CD4-positive, alpha-beta T cell (primary cell): ENCODE results near the gene MYO1D. TPM values are rescaled to one million over a fixed set of nuclear protein-coding genes. Genes with fewer than 3 reads are reported as not detected.

ENCODE experiments used
- ATAC-seq: fragments of 200-7000 bp; cut with Tn5 transposase; one replicate; pipeline ENCODE4 v1.10.0; 2022; ENCODE audit warnings: mild to moderate bottlenecking; ENCODE audit not compliant: poor library complexity
- CTCF ChIA-PET: fragments of 350-600 bp; sonication (Branson Sonifier 250); formaldehyde crosslinking; loops from one replicate; lab custom pipeline; 2021; ENCODE audit warnings: antibody characterized with exemption, inconsistent platforms; lab: Charles Lee
- POLR2A ChIA-PET: fragments of 350-600 bp; sonication (Branson Sonifier 250); formaldehyde crosslinking; loops from one replicate; lab custom pipeline; 2021; ENCODE audit warnings: antibody characterized with exemption, inconsistent platforms; lab: Charles Lee
- DNase-seq, 14 experiments: peaks; one replicate each; pipeline ENCODE4 v3.0.0-alpha.2; 2013 to 2020; ENCODE audit warnings: mixed read lengths in 2 of 14
- H3K27ac ChIP-seq, 2 donors: one replicate each; pipeline versions ENCODE4 v1.5.1 to v1.7.0; 2013; ENCODE audit warnings: low read length in 2 of 2, low read depth in 1 of 2, mild to moderate bottlenecking in 1 of 2
- H3K27me3 ChIP-seq, 2 experiments: 1 replicate in 1 of 2; 2 replicates in 1 of 2; pipeline versions ENCODE4 v1.6.1 to v1.7.0; 2013; ENCODE audit warnings: low read length in 2 of 2, control low read depth in 1 of 2, mild to moderate bottlenecking in 1 of 2, moderate library complexity in 1 of 2; ENCODE audit not compliant: insufficient read depth in 2 of 2, control insufficient read depth in 1 of 2
- H3K36me3 ChIP-seq: one replicate; pipeline ENCODE4 v1.6.1; 2013; ENCODE audit warnings: low read length, control low read depth; ENCODE audit not compliant: insufficient read depth
- H3K4me1 ChIP-seq: one replicate; pipeline ENCODE4 v1.6.1; 2013; ENCODE audit warnings: low read length, control low read depth; ENCODE audit not compliant: insufficient read depth
- H3K4me3 ChIP-seq: one replicate; pipeline ENCODE4 v1.5.1; 2013; ENCODE audit warnings: mild to moderate bottlenecking, low read length, moderate library complexity
- H3K9me3 ChIP-seq, 2 experiments: 1 replicate in 1 of 2; 2 replicates in 1 of 2; pipeline versions ENCODE4 v1.6.1 to v1.7.0; 2013; ENCODE audit warnings: low read length in 2 of 2, mild to moderate bottlenecking in 2 of 2, control low read depth in 1 of 2, moderate library complexity in 1 of 2; ENCODE audit not compliant: control insufficient read depth in 1 of 2, insufficient read depth in 1 of 2
- H3K27ac Mint-ChIP-seq: one replicate; pipeline ENCODE4 v1.8.0; 2020; ENCODE audit warnings: mixed read lengths
- H3K27me3 Mint-ChIP-seq: one replicate; pipeline ENCODE4 v1.8.0; 2021; ENCODE audit warnings: mixed read lengths
- H3K36me3 Mint-ChIP-seq: one replicate; pipeline ENCODE4 v1.8.0; 2021; ENCODE audit warnings: low read depth, mixed read lengths
- H3K4me1 Mint-ChIP-seq: one replicate; pipeline ENCODE4 v1.8.0; 2021; ENCODE audit warnings: low read depth, mixed read lengths
- H3K4me3 Mint-ChIP-seq: one replicate; pipeline ENCODE4 v1.8.0; 2020; ENCODE audit warnings: mild to moderate bottlenecking, mixed read lengths
- H3K9me3 Mint-ChIP-seq: one replicate; pipeline ENCODE4 v1.8.0; 2020; ENCODE audit warnings: mixed read lengths
- intact Hi-C, 2 experiments: fragments of 100-400 bp; cut with DNase I in 1 of 2; cut with micrococcal nuclease in 1 of 2; formaldehyde crosslinking; loops; one replicate each; pipeline versions ENCODE4 v1.15.1 to v1.9.0; 2023 to 2025; cut with DNase I, micrococcal nuclease
- total RNA-seq, 174 experiments: library from RNA in 2 of 174; stranded (reverse) in 2 of 174; gene quantifications; one replicate each; pipeline ENCODE4 v1.2.3 and lab custom pipeline; 2021 to 2026
- TF ChIP-seq, protein P1 (sequence below): fragments of 200-600 bp; IDR thresholded peaks from one replicate; pipeline ENCODE4 v1.8.0; 2022; ENCODE audit warnings: antibody characterized with exemption, mild to moderate bottlenecking

The MYO1D gene
- total RNA-seq, 2 experiments from 2014 or later: 5.8 to 6.4 TPM

DNA sequence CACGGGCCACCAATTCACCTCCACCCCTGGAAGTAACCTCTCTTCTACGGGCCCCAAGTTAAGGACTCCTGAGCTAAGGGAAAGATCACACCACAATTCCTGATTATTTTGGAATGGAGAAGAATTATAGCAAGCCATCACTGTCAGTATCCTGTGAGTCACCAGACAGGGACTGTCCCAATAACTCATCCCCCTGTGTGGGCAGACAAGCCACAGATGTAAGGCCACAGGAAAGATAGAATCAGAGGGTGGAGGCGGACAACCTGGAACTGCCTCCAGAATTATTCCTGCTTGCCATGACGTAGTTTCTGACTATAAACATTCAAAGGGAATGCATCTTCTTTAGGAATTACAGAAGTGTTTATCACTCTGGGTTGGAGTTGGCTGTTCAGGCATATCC lies 5.8 kb upstream of the MYO1D start:
- intact Hi-C loops: no loop called here
- H3K27me3 ChIP-seq: peaks cover 0 to 4% of the 10 kb centered on the region in 2 experiments
- Mint-ChIP-seq H3K4me3 (no peak overlapping the region), H3K36me3 (no peaks in the 10 kb centered on the region), H3K27ac (no peak overlapping the region), H3K9me3 (no peaks in the 10 kb centered on the region), H3K27me3 (peaks cover 31% of the 10 kb centered on the region), H3K4me1 (peaks cover under 1% of the 10 kb centered on the region)
- no peak overlapping the region for H3K27ac ChIP-seq
- TF ChIP-seq, protein P1, sequence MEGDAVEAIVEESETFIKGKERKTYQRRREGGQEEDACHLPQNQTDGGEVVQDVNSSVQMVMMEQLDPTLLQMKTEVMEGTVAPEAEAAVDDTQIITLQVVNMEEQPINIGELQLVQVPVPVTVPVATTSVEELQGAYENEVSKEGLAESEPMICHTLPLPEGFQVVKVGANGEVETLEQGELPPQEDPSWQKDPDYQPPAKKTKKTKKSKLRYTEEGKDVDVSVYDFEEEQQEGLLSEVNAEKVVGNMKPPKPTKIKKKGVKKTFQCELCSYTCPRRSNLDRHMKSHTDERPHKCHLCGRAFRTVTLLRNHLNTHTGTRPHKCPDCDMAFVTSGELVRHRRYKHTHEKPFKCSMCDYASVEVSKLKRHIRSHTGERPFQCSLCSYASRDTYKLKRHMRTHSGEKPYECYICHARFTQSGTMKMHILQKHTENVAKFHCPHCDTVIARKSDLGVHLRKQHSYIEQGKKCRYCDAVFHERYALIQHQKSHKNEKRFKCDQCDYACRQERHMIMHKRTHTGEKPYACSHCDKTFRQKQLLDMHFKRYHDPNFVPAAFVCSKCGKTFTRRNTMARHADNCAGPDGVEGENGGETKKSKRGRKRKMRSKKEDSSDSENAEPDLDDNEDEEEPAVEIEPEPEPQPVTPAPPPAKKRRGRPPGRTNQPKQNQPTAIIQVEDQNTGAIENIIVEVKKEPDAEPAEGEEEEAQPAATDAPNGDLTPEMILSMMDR: no peak
- DNase-seq (peak in 1 of 14 experiments; percentile 12), ATAC-seq (no peak)
- ChIA-PET POLR2A (no interaction called here), CTCF (no interaction called here)
- H3K36me3 ChIP-seq: no peaks in the 10 kb centered on the region
- no peaks in the 10 kb centered on the region for H3K9me3 ChIP-seq
- no peak overlapping the region for H3K4me3 ChIP-seq
- no peaks in the 10 kb centered on the region for H3K4me1 ChIP-seq

DNA sequence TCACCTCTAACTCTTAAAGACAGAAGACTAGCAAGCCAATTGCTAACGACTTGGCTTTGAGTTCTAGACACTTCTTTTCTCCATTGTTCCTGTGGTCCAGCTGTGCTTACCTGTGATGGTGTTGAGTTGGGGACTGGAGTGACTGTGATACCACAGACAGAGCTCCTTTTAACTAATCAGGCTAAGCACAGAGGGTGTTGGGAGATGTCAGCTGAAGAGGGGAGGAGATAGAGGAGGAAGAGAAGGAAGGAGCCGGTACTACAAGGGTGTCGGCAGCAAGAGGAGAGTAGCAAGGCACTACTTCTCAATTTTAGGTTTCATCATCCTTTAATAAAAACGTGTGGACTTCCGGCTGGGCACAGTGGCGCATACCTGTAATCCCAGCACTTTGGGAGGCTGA lies 5.1 kb upstream of the MYO1D start:
- Histone ChIP-seq H3K27ac (no peak overlapping the region), H3K9me3 (no peaks in the 10 kb centered on the region), H3K4me1 (peaks cover 4% of the 10 kb centered on the region), H3K36me3 (no peaks in the 10 kb centered on the region), H3K4me3 (no peak overlapping the region), H3K27me3 (peaks cover 0 to 4% of the 10 kb centered on the region in 2 experiments)
- TF ChIP-seq, protein P1: no peak
- ATAC-seq (no peak), DNase-seq (no peak)
- intact Hi-C loops: no loop called here
- peaks cover 5% of the 10 kb centered on the region for H3K4me1 Mint-ChIP-seq
- no peak overlapping the region for H3K4me3 Mint-ChIP-seq
- no peak overlapping the region for H3K27ac Mint-ChIP-seq
- H3K27me3 Mint-ChIP-seq: peaks cover 31% of the 10 kb centered on the region
- POLR2A ChIA-PET: no interaction called here
- H3K36me3 Mint-ChIP-seq: no peaks in the 10 kb centered on the region
- H3K9me3 Mint-ChIP-seq: no peaks in the 10 kb centered on the region
- CTCF ChIA-PET: no interaction called here

DNA sequence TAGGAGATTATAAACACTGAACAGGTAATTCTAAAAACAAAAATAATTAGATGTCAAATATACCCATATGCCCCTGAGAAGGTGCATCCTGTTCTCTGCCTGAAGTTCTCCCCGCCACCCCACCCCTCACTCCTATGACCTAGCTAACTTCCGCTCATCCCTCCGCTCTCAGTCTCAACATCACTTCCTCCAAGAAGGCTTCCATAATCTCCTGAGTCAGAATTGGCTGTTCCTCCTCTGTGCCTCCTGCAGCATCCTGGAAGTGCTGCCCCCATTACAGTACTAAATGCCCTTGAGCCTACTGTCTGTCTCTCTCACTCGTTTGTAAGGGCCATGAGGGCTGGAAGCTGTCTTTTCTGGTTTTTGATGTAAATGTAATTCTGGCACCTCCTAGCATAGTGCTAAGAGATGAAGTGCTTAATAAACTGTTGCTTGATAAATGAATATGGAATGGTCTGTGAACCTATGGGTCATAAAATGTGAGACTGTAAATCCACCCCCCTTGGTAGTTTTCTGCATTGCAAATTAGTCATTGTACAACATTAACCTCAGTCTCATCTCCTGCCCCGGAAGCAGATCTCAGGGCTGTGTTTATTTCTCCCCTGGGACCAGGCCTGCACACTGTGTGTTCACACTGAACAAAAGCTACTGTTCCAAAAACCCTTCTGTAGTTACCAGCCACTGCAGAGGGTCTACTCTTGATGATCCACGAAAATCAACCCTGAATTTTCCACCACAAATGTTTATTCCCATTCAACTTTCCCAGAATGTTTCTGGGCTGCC lies 3.9 kb upstream of the MYO1D start:
- H3K36me3 Mint-ChIP-seq: peaks cover 4% of the 10 kb centered on the region
- H3K4me1 Mint-ChIP-seq: peaks cover 9% of the 10 kb centered on the region

More for the DNA sequence above, 3.9 kb upstream of the MYO1D start:
- intact Hi-C loops: no loop called here
- Histone ChIP-seq H3K4me3 (no peak overlapping the region), H3K36me3 (no peaks in the 10 kb centered on the region), H3K27ac (no peak overlapping the region), H3K27me3 (peaks cover 0 to 4% of the 10 kb centered on the region in 2 experiments), H3K9me3 (no peaks in the 10 kb centered on the region), H3K4me1 (peaks cover 10% of the 10 kb centered on the region)
- Mint-ChIP-seq H3K27me3 (peaks cover 20% of the 10 kb centered on the region), H3K27ac (no peak overlapping the region), H3K4me3 (peak overlapping the region; percentile 3), H3K9me3 (no peaks in the 10 kb centered on the region)
- no peak for ATAC-seq
- DNase-seq: no peak
- TF ChIP-seq, protein P1: no peak
- ChIA-PET CTCF (no interaction called here), POLR2A (no interaction called here)
